CD4-positive, alpha-beta T cell treated with Interleukin-15 for 4 hours (primary cell): ENCODE data around the gene PTPN14.

Experiments
- DNase-seq: peaks from one replicate; pipeline ENCODE4 v3.0.0-alpha.2; 2020; ENCODE audit warnings: low spot score

The PTPN14 gene

GRCh38 chr1:214453109-214453722 lies 98.2 kb downstream of the PTPN14 start:
- DNase-seq: no peak

- no peak for DNase-seq
Observed at GRCh38 chr1:214452152-214452784, 99.1 kb downstream of the PTPN14 start.

- DNase-seq: no peak
Observed at GRCh38 chr1:214451596-214451995, 99.8 kb downstream of the PTPN14 start.

- no peak for DNase-seq
Observed at GRCh38 chr1:214449371-214449770, 102.0 kb downstream of the PTPN14 start.

GRCh38 chr1:214448536-214448935 lies 102.9 kb downstream of the PTPN14 start:
- DNase-seq: no peak

GRCh38 chr1:214447557-214447871 lies 103.9 kb downstream of the PTPN14 start:
- DNase-seq: no peak

GRCh38 chr1:214446772-214447556 lies 104.4 kb downstream of the PTPN14 start:
- no peak for DNase-seq

- DNase-seq: no peak
Observed at GRCh38 chr1:214445831-214446614, 105.4 kb downstream of the PTPN14 start.

- no peak for DNase-seq
Observed at GRCh38 chr1:214445199-214445598, 106.2 kb downstream of the PTPN14 start.

- no peak for DNase-seq
Observed at GRCh38 chr1:214444182-214444939, 107.0 kb downstream of the PTPN14 start.

- no peak for DNase-seq
Observed at GRCh38 chr1:214441119-214441518, 110.3 kb downstream of the PTPN14 start.

- DNase-seq: no peak
Observed at GRCh38 chr1:214440219-214440965, 111.0 kb downstream of the PTPN14 start.

GRCh38 chr1:214439352-214440119 lies 111.9 kb downstream of the PTPN14 start:
- peak; percentile 3 for DNase-seq

GRCh38 chr1:214438530-214438929 lies 112.9 kb downstream of the PTPN14 start:
- DNase-seq: no peak

GRCh38 chr1:214438075-214438474 lies 113.3 kb downstream of the PTPN14 start:
- DNase-seq: no peak

GRCh38 chr1:214435867-214436266 lies 115.5 kb downstream of the PTPN14 start:
- DNase-seq: no peak

GRCh38 chr1:214432245-214432644 lies 119.2 kb downstream of the PTPN14 start:
- DNase-seq: no peak

- DNase-seq: no peak
Observed at GRCh38 chr1:214429951-214430770, 121.2 kb downstream of the PTPN14 start.

- DNase-seq: peak; percentile 39
Observed at GRCh38 chr1:214427871-214428277, 123.5 kb downstream of the PTPN14 start.
